GM19372 (cell line): Measurements from ENCODE around the gene PRAC2.

Source experiments
- ATAC-seq: cut with Tn5 transposase; IDR thresholded peaks from one replicate; pipeline ENCODE4 v1.9.1; 2021; ENCODE audit warnings: mild to moderate bottlenecking, low read depth, moderate library complexity; ENCODE audit not compliant: unreplicated experiment

Gene PRAC2

DNA sequence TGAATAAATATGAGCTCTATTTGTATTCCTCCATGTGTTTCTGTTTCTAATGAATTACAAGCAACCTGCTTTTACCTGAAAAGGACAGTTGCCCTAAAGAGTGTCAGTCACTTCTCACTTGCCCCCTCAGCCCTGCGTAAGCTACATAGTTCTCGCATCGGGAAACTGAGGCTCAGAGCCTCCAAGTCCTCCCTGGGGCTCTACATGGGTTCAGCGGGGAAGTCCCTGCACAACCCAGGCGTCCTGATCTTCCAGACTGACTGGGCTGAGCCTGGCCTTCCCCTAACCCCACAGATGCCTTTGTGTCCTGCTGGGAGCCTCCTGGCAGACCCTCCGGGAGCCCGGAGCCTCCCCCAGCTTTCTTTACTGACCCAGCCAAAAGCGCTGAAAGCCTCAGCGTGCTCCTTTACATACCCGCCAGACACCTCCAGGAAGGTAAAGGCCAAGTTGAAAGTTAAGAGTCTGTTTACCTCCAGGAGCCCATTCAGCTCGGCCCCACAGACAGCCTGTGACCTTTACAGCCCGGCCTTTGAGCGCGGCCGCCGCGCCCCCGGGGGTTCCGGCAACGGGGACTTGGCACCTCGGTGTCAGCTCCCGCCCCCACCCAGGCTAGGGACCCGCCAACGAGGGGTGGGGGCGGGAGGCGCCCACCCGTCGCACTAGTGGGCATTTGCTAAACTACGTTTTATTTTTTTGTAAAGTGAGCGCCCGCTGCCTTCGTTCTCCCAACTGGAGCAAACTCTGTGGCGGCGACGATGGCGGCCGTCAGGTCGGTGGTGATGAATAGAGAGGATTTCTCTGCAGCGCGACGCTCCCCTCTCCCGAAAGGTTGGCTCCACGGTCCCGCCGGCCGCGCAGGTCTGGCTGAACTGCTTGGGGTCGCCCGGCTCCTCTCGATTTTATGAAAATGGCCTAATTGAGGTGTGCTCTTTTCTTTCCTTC, 10.0 kb downstream of the PRAC2 start:
- ATAC-seq: no peak

DNA sequence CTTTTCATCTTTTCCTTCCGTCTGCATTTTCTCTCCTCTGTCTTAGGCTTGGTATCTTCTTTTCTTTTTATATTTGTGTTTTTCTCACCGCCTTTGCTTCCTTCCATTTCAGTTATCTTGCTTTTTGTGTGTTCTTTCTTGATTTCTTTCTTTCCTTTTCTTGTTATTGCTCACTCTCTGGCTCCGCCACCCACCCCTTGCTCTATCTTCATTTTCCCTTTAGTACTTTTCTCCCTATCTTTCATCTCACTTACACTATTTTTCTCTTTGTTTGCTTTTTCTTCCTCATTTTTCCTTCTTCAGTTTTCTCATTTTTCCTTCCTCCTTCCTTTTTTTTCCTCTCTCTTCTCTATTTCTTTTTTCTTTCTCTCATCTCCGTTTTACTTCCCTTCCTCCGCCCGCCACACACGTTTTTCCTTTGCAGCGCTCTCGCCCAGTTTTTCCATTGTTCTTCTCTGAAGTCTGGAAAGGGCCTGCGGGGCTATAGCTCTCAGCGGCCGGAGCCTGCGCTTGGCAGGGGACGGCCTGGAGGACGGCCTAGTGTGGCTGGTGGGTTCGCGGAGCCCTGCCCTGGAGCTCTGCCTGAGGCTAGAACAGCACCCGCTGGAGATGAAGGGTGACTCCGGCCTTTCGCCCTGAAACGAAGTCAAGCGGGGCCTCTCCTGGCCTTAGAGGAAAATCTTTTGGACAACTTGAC, 10.8 kb downstream of the PRAC2 start:
- no peak for ATAC-seq

DNA sequence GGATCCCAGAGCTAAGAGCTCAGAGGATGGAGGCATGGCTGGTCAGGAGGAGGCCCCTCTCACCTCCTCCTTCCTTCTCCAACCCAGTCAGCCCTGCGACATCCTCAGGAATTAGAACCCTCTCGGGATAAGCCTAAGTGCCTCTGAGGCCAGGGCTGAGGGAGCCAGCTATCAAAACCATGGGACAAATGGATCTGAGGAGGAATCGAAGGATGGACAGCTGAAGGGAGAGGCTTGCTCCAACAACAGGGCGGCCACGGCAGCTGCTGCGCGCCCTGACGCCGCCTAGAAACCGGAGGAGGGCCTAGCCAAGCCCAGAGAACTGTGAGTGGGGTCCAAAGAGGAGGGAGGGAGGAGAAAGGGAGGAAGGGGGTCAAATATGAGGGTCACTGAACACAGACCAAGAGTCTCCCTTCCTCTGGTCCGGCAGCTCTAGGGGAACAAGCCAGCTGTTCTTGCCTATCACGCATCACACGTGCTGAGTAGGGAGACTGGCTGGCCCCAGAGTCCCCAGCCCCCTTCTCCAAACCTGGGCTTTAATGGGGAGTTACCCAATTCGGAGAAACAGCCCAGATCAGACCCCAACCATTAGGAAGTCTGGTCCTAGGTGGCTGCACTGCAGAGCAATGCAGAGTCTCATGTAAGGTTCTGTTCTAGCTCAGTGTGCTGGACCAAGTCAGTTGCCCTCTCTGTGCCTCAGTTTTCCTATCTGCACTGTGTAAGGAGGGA, 11.5 kb downstream of the PRAC2 start:
- ATAC-seq: no peak

DNA sequence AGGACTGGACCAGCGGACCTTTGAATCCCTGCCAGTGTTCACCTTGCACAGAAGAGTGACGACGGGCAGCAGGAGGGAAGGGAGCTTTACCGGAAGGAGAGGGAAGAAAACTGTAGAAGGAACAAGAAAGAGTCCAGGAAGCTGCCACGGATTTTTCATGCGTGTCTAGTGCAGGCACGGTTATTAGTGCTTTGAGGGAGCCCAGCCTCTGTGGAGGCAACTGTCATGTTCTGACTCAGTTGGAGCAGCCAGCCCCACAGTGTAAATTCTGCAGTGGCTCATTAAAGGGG, 12.0 kb downstream of the PRAC2 start:
- ATAC-seq: no peak

DNA sequence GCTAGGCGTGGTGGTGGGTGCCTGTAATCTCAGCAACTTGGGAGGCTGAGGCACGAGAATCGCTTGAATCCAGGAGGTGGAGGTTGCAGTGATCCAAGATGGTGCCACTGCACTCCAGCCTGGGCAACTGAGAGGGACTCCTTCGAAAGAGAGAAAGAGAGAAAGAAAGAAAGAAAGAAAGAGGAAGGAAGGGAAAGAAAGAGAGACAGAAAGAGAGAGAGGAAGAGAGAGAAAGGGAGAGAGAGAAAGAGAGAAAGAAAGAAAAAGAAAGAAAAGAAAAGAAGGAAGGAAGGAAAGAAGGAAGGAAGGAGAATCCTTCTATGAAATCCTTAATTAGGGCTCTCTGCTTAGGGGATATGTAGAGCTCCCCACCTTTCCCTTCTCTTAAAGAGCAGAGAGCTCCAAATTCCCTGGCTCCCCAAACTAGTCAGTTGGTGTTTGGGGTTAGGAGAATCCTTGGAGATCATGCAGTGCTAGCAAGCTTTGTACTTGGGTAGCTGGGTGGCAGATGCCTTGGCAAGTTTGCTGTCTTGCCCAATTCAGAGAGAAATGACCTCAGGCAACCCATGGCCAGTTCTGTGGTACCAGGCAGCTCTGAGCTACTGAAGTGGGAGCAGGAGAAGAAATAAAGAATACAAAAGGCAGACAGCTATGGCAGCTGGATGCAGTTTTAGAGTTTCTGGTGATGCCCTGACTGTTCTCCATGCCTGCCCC, 14.5 kb downstream of the PRAC2 start:
- ATAC-seq: no peak

DNA sequence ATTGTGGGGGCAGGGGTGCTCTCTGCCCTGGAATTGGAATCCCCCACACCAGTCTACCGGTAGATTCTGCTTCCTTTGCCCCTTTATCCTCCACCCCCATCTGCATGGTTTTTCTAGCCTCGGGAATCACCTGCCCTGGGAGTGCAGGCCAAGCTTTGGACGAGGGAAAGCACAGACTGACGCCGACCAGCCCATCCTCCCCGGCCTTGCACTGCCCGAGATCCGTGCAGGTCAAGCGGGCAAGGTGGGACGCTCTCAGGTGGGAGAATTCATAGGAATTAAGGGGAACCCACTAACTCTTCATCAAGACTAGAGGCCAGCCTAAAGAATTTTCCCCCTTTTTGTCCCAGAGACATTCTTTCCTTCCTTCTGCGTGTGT, 15.4 kb downstream of the PRAC2 start:
- no peak for ATAC-seq

DNA sequence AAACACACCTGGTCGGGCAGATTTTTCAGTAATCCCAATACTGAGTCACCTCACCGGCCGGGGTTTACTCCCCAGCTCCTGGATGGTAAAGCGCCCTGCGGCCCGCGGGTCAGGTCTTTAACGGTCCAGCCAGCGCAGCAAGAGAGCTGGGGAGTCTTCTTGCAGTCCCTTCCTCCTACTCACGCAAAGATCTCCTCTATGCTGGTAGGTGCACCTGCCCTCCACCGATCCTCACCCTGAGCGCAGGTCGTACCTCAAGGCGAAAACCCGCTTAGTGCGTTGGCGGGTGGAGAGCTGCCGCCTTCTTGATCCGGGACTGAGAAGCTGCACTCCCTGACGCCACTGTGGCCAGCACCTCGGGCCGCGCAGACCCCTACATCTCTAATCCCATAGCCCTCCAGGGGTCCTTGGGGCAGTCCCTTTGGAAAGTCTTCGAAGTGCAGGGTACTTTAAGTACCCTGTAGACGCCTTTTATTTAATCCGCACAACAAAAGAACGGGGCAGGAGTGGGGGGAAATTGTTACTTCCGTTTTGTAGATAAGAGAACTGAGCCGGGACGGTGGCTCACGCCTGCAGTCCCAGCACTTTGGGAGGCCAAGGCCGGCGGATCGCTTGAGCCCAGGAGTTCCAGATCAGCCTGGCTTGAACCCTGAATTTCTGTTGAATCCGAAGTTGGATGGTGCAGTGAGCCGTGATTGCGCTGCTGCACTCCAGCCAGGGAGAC, 16.0 kb downstream of the PRAC2 start:
- no peak for ATAC-seq

DNA sequence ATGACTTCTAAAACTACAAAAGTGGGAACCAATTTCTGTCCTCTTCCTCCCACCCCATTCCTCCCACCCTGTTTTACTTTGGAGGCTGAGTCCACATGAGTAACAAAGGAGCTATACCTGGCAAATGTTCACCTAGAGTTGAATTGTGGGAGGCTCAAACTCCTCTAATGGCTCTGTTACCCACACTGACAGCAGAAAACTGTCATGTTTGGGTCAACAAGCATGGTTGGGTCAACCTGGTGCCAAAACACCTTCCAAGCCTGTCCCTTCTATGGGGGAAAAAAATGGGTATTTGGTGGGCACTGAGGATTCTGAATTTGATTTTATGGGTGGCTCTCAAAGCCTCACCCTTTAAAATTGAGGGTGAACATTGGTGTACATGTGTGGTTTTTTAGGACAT, 17.6 kb downstream of the PRAC2 start:
- ATAC-seq: no peak

DNA sequence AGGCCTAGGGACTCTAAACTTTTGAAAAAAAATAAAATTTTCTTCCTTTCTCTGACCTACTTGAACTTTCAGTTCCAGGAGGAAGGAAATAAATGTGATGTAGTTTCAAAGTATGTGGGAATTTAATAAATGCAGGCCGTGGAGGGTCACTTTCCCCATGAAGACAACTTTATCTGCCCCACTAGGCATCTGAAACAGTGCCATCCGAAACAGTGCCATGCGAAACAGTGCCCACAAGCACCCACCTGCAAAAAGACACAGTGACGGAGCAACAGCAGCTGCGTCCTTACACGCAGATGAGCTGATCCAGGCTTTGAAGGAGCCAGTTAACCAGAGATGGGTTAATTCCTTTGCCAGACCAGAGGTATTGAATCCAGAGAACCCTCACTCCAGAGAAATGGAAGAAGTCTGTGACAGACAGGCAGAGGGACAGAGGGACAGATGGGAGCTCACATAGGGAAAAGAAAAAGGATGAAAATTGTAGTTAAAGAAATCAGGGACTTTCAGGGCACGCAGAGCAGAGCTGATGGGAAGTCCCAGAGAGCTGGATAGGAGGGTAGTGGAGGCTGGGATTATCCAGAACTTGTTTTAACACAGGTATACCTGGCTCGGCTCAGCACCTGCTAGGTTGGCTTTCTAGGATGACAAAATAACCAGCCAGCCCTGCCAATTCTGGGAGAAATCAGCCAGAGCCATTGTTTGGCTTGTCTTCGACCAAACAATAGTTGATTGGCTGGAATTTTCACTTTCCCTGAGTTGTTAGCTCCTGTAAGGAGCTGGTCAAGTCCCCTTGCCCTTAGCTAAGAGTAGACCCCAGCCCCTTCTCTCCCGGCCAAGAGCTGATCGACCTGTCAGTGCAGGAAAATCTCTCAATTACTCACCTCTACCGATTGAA, 22.6 kb downstream of the PRAC2 start:
- no peak for ATAC-seq

DNA sequence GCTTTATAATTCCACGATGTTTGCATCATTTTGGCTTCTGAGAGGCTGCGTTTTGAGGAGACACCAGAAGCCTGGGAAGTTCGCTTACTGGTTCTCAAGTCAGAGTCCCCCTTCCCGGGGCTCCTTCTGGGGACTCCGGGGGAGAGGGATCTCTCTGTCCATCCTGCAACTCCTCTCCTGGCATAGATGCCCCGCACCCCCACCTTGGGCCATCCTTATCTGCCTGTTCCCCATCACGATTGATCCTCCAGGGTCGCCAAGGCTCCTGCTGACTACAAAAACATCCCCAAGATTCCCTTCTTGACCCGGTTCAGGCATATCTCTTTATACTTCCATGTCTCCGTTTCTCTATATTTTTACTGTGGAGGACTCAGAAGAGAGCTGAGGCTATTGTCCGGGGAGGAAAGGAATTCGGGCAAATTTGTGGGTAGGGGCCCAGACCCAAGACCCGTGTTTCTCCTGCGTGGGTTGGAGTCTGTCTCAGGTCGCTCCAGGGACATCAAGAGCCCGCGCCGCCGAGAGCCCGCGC, 24.0 kb downstream of the PRAC2 start:
- no peak for ATAC-seq

DNA sequence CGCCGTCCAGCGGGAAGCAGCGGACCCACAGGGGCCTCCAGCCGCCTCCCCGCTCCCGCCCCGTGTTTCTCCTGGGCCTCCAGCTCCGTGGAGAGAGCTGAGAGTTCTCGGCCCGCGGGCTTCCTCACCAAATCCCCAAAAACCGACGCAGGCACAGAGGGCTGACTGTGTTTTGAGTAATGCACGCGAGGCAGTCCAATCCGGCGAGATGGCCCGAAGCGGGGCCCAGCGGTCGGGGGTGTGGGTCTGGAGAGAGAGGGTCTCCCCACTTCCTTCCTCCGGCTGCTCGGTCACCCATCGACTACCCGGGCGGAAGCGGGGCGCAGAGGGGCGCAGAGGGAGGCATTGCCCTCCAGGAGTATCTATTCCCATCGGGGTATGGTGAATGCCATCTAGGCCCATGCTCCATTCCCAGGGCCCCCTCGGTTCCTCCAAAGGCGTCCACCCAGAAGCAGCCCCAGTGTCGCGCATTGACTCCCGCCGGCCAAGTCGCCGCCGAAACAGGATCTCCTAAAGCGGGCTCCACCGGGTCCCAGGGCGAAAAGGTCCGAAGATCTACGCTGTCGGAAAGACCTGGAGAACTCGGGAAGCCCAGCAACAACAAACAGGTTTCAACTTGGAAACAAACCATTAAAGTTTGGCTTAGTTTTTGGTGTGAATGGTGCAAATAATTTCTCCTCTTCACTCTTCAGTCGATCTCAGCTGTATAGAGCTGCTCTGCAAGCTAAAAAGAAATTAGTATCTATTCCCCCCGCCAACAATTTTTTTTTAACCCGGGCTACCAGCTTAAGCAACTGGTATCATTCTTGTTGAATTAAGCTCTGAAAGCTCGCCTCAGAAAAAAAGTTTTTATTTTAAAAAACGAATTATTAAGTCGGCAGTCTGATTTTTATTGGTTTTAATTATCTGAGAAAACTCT, 24.7 kb downstream of the PRAC2 start:
- no peak for ATAC-seq

DNA sequence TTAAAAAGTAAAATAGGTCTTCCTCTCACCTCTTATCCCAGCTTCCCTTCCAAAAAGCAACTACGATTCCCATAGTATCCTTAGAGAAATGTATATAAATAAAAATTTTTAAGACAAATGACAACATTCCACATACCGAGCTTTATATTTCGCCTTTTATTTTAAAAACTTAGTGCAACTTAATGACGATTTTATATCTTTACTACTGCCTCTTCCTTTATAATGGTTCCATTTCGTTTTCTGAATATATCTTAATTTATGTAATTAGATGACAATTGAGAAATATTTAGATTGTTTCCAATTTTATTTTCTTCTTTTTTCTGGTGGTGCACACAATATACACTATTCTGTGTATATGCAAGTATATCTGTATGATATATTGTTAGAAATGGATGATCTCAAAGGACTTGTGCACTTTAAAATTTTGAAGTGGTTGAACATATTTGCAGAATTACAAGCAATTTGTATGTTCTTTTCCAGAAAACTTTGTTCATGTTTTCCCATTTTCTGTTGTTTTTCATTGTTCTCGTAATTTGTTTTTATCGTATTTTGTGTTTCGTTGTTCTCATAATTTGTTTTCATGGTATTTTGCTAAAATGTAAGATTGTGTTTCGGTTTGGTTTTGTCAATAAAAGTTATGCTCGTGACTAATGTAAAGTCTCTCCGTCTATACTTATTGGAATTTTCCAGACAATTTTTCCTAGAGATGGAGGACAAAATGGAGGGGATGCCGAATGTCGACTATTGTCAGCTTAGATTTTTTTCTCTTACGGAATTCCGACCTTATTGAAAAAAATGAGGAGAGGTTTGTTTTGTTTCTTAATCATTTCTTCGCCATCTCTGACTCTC, 26.0 kb downstream of the PRAC2 start:
- ATAC-seq: no peak

DNA sequence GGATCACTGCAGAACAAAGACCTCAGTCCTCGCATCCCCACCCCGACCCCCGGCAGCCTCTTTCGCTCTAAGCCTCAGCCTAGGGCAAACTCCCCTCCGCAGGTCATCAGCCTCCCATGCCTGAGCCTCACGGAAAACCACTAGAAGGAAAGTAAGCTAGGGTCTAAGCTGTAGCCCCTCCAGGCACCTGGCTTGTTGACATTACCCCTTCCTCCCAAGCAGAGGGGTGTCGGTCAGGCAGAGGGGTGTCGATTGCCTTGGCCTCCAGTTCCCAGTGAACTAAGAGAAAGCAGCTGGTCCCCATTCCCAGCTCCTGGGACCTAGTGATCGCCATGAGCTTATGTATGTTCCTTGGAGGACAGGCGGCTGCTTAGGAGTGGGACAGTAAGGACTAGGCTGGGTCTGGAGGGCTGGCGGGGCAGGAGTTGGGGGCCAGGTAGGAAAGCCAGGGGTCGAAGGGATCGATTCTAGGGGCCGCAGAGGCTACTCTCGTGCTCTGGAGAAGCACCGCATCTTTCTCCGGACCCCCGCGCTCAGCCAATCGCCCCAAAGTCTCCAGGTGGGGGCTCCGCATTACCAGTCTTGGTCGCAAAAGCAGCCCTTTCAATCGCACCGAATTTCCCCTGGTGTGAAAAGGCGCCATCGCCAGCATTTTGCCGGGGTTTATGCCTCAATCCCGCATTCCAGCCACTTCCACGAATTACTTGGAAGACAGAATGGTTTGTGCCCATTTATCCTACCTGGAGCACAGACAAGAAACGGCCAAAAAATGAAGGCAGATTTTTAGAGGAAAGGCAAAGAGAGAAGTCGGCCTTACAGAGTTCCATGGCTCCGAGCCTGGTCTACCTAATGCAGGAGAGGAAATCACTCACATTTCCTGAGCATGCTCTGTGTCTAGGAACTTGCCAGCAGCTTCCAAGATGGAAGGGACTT, 26.9 kb downstream of the PRAC2 start:
- no peak for ATAC-seq

DNA sequence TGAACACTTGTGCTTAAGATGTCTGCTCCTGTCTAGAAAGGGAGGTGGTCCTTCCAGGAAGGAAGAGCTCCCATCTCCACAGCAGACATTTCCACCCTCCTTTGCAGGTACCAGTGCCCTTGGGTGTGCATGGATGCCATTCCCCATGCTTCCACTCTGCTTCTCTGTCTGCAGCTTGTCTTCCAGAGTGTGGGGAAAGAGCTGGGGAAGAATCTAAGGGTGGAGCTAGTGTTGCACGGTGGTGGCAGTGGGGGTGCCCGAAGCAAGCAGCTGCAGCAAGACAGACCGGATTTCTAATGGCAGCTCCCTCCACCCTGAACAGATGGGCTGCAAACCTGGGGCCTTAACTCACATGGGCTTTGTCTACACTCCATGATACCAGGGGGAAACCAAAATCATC, 28.2 kb downstream of the PRAC2 start:
- no peak for ATAC-seq

DNA sequence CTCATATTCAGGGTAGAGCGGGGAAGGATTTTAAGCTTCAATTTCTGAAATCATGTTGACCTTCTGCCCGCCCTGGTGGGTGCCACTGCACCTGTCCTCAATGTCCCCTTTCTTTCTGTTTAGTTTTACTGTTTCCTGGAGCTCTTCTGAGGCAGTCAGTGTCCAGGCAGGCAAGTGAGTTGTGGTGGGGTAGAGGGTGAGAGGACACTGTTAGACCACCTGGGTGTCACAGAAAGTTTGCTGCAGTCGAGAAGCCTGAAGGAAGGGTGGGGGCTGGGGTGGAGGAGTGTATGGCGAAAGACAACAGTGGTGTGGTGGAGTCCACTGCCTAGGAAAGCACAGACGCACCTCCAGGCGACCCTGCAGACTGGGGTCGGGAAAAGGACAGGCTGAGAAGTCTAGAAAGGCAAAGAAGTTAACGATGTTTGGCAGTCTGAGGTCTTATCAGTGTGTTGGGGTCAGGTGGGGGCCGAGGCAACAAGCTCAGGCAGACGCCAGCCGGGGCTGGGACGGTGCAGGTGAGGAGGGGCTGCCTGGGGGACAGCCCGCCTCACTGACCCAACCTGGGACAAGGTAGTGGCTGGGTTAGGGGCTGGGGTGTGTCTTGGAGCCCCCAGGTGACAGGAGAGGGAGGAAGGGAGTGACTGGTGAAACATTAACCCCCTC, 28.9 kb downstream of the PRAC2 start:
- ATAC-seq: no peak
